HG03571 (cell line): ENCODE measurements around the gene NDUFC2.
"Not testable (repeated sequence)": the region's sequence is repeated elsewhere in the genome, so short reads cannot be mapped to it uniquely, and the experiment has no call there.

Experiments
- ATAC-seq: cut with Tn5 transposase; IDR thresholded peaks from one replicate; pipeline ENCODE4 v1.9.1; 2021; ENCODE audit not compliant: unreplicated experiment

Gene NDUFC2

DNA sequence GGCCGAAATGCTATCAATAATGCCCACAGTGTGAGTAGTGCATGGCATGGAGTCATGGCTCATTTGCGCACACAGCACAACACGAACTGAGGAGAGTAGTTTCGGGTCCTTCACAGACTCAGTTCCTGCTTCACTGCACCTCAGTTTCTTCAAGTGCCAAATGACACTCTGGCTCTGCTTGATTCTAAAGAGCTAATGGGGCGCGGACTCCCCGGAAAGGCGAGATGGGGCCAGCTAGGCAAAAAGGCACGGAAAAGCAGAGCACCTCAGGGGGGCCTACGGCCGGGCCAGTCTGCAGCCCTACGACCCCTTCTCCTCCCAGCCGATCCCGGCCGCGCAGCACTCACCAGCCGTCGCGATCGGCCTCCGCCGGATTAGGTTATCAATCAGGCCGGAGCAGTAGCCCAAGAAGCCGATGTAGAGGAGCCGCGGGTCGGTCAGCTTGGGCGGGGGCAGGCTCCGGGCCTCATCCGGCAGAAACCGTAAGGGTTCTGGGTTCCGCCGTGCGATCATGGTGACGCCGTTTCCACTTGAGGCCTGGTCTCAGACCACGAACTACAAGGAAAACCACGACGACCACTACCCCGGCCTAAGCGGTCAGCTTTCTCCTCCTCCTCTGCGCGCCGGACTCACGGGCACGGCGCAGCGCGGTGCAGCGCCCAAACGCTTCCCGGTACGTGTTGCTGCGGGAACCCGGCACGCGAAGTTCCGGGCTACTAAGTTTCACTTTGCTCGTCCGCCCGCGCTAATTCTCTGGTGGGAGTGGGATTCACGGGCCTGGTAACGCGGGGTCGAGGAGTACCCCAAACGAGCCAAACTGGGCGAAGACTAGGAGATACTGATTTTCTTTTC is at the start of gene NDUFC2:
TSS of gene NDUFC2 (minus strand) at position 631 of the 852 bp plus-strand sequence. CDS start at position 513, 118 bp downstream.
- ATAC-seq: peak; percentile 81

- ATAC-seq: no peak
These were observed 47.7 kb upstream of the NDUFC2 start for GRCh38 chr11:78127403-78127802.

DNA sequence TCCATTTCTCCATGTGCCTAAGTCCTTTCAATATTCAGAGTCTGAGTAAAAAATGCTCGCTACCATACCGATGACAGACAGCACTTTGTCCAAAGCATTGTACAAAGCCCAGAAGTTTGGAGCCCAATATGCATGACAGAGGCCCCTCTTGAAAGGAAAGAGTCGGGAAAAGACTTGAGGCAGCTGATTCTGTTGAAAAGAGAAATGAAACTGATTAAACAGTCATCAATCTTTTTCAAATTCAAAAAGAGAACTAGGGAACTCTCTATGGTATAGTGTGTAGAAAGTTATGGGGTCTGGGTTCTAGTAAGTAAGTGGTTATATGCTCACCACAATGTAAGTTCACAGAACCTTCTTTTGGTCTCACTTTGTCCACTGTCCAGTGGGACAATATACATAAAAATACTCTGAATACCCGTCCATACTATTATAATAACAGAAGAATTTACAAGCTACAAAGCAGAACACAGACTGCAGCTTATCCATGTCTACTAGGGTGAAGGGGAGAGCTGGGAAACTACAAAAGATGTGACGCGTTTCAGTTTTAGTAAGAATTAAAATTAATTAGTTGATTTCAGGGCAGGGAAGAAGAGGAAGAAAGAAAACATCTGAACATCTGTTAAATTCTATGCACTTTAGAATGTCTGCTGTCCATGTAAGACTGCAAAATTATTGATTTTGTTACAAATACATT is 33.1 kb upstream of the NDUFC2 start:
- no peak for ATAC-seq

DNA sequence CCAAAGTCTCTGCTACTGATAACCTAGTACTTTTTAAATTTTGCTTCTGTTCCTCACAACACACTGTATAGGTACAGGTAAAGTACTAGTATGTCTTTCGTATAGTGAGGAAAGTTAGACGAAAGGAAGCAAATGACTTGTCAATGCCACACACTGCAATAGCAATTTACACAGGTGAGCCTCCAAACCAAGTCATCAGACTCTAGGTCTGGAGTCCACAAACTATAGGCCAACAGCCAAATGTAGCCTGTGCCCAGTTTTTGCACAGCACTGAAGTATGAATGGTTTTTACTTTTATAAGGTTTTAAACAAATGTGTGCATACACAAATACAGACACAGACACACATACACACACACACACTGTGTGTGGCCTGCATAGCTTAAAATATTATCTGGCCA is 31.6 kb upstream of the NDUFC2 start:
- ATAC-seq: no peak

DNA sequence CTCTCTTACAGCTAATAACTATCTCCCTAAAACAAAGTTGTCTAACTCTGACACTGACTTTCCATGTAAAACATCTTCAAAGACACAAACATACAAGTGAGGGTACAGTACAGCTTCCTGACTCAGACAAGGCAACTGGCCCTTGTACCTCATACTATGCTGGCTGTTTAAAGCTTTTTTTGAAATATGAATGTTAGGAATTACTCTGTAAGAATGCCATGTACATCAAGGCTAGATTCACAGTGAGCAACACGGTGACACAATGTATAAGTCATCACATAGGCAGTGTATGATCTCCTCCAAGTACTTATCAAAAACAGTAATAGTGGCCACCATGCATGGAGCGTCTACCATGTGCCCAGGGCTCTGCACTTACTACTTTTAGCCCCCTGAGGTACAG is 31.2 kb upstream of the NDUFC2 start:
- no peak for ATAC-seq

- ATAC-seq: no peak
These were observed 30.7 kb upstream of the NDUFC2 start for GRCh38 chr11:78110351-78110750.

- no peak for ATAC-seq
These were observed 29.7 kb upstream of the NDUFC2 start for GRCh38 chr11:78109081-78110015.

- ATAC-seq: no peak
These were observed 21.2 kb upstream of the NDUFC2 start for GRCh38 chr11:78100676-78101472.

GRCh38 chr11:78100261-78100660 is 20.6 kb upstream of the NDUFC2 start:
- no peak for ATAC-seq

- ATAC-seq: no peak
These were observed 20.0 kb upstream of the NDUFC2 start for GRCh38 chr11:78099666-78100065.

- ATAC-seq: no peak
These were observed 18.2 kb upstream of the NDUFC2 start for GRCh38 chr11:78097666-78098385.

GRCh38 chr11:78094250-78094649 is 14.6 kb upstream of the NDUFC2 start:
- no peak for ATAC-seq

DNA sequence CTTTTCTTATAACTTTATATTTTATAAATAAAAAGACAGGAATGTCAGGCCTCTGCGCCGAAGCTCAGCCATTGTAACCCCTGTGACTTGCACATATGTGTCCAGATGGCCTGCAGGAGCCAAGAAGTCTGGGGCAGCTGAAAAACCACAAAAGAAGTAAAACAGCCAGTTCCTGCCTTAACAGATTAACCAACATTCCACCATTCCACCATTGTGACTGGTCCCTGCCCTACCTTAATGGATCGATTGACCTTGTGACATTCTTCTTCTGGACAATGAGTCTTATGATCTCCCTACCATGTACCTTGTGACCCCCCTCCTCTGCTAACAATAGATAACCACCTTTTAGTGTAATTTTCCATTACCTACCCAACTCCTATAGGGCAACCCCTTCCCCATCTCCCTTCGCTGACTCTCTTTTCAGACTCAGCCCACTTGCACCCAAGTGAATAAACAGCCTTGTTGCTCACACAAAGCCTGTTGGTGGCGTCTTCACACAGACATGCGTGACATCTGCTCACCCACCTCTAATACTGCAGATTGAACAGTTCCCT is 6.9 kb upstream of the NDUFC2 start:
- not testable (repeated sequence) for ATAC-seq

DNA sequence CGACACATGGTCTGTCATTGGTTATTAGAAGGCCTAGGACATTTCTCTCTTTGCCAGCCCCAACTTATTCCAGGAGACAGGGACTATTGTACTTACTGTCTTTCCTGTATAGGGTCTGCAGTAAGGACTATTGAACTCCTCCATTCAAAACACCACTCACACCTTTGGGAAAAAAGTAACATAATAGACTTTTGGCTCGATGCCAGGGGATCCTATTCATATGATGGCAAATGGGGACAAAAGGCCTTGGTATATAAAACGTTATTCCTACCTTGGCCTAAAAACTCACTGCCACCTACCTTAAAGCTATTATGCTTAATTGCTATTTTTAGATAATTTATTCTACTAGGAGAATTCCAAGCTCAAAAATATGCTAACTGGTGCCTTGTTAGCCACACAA is 6.3 kb upstream of the NDUFC2 start:
- ATAC-seq: no peak

DNA sequence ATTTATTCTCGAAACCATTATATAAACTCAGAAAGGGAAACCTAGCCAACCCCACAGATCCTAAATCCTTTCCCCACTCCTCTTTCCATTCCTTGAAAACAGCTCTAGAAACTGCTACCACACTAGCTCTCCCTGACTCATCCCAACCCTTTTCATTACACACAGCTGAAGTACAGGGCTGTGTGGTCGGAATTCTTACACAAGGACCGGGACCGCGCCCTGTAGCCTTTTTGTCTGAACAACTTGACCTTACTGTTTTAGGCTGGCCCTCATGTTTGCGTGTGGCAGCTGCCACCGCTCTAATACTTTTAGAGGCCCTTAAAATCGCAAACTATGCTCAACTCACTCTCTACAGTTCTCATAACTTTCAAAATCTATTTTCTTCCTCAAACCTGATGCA is 4.8 kb upstream of the NDUFC2 start:
- not testable (repeated sequence) for ATAC-seq

DNA sequence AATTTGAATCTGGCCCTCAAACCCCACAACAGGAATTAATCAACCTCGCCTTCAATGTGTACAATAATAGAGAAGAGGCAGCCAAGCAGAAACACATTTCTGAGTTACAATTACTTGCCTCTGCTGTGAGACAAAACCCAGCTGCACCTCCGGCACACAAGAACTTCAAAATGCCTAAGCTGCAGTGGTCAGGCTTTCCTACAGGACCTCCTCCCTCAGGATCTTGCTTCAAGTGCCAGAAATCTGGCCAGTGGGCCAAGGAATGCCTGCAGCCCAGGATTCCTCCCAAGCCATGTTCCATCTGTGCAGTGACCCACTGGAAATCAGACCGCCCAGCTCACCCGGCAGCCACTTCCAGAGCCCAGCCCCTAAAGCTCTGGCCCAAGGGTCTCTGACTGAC is 3.4 kb upstream of the NDUFC2 start:
- ATAC-seq: no peak

DNA sequence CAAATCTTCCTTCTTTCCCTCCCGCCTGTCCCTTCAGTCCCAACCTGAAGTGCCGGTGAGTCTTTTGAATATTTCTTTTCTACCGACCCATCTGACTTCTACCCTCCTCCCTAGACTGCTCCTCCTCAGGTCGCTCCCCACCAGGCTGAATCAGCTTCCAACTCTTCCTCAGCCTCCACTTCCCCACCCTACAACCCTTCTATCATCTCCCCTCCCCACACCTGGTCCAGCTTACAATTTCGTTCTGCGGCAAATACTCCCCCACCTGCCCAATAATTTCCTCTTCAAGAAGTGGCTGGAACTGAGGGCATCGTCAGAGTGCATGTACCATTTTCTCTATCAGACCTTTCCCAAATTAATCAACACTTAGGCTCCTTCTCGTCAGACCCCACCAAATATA is 2.5 kb upstream of the NDUFC2 start:
- no peak for ATAC-seq

DNA sequence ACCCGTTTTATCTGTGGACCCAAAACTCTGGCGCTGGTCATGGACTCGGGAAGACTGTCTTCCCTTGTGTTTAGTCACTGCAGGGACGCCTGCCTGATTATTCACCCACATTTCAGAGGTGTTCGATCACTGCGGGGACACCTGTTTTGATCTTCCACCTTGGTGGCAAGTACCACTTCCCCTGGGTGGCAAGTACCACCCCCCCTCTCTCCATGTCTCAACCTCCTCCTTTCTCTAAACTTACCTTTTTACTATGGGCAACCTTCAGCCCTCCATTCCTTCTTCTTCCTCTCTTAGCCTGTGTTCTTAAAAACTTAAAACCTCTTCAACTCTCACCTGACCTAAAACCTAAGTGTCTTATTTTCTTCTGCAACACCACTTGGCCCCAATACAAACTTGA is 1.9 kb upstream of the NDUFC2 start:
- ATAC-seq: no peak

DNA sequence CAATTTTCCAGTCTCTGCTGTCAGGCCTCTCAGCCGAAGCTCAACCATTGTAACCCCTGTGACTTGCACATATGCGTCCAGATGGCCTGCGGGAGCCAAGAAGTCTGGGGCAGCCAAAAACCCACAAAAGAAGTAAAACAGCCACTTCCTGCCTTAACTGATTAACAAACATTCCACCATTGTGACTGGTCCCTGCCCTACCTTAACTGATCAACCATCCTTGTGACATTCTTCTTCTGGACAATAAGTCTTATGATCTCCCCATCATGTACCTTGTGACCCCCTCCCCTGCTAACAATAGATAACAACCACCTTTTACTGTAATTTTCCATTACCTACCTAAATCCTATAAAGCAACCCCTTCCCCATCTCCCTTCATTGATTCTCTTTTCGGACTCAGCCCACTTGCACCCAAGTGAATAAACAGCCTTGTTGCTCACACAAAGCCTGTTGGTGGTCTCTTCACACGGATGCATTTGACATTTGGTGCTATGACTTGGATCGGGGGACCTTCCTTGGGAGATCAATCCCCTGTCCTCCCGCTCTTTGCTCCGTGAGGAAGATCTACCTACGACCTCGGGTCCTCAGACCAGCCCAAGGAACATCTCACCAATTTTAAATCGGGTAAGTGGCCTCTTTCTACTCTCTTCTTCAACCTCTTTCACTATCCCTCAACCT is 1.3 kb upstream of the NDUFC2 start:
- ATAC-seq: no peak
